ENCODE measurements around the gene TPRN. TPM values are rescaled to one million over a fixed set of nuclear protein-coding genes. Genes with fewer than 3 reads are reported as not detected.

Gene TPRN
- total RNA-seq, 1 experiment from 2014 or later, result 43.1 TPM

DNA sequence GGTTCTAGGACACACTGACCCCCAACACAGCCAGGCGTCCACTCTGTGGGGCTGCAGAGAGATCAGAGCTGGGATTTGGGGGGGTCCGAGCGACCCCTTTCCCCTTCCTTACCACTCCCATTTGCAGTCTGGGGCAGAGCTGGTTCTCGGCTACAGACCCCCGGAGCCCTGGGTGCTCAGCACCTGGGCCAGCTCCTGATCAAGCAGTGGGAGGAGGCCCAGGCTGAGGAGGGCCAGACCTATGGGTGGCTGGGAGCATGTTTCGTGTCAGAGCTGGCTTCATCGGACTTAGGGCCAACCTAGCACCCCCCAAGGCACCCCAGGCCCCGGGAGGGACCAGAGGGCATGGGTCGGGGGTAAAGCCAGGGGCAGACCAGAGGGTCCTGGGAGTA lies 54.0 kb downstream of the TPRN start (continued):
- TF ChIP-seq, protein P1, sequence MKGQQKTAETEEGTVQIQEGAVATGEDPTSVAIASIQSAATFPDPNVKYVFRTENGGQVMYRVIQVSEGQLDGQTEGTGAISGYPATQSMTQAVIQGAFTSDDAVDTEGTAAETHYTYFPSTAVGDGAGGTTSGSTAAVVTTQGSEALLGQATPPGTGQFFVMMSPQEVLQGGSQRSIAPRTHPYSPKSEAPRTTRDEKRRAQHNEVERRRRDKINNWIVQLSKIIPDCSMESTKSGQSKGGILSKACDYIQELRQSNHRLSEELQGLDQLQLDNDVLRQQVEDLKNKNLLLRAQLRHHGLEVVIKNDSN (CRISPR knock-in tag; IDR thresholded peaks at IDR 0.05), result no peak
- TF ChIP-seq, protein P2, sequence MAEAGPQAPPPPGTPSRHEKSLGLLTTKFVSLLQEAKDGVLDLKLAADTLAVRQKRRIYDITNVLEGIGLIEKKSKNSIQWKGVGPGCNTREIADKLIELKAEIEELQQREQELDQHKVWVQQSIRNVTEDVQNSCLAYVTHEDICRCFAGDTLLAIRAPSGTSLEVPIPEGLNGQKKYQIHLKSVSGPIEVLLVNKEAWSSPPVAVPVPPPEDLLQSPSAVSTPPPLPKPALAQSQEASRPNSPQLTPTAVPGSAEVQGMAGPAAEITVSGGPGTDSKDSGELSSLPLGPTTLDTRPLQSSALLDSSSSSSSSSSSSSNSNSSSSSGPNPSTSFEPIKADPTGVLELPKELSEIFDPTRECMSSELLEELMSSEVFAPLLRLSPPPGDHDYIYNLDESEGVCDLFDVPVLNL (CRISPR knock-in tag; IDR thresholded peaks at IDR 0.05; ENCODE audit: borderline replicate concordance, low read depth), result no peak

DNA sequence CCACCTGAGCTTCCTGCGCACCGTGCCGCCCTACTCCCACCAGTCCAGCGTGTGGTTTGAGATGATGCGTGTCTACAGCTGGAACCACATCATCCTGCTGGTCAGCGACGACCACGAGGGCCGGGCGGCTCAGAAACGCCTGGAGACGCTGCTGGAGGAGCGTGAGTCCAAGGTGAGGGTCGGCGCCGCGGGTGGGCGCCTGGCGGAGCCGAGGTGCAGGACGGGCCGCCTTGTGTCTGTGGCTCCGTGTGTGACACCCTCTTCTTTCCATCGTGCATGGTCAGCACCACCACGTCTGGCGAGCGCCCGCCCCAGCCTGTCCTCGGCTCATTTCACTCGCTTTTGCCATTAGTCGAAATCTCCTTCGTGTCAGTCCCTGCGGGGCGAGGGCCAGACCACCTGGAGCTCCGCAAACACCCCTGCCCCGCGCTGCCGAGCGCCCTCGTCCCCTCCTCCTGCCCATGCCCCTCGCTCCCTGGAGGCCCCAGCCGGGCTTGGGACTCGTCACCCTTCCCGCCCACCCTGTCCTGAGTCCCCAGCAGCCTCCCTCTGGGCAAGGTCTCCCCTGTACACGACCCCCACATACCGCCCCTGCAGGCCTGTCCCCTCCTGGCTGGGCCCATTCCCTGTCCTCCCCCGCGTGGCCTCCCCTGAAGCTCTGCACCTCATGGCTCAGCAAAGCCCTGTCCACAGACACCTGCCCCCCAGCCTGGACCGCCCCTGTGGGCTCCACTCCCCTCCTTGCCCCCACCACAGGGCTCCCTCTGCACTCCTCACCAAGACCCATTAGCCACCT lies 54.6 kb downstream of the TPRN start:
- DNase-seq (ENCODE audit: low spot score) (no peak), ATAC-seq (no peak)
- H3K27ac Mint-ChIP-seq, result no peak overlapping the region
- H3K36me3 Mint-ChIP-seq, result no peaks in the 10 kb centered on the region
- ChIA-PET CTCF (interaction anchor here (1.5 to 1.8 kb wide), 3 partner anchors 30 to 117 kb away, joined by 3 to 8 read pairs (median 6); no protein-coding TSS in a partner anchor), POLR2A (no interaction called here)
- H3K27me3 Mint-ChIP-seq (ENCODE audit: low read depth), result peaks cover 28% of the 10 kb centered on the region
- H3K9me3 Mint-ChIP-seq, result no peaks in the 10 kb centered on the region
- H3K4me1 Mint-ChIP-seq, result no peaks in the 10 kb centered on the region; the same call in 1 of the 2 replicates
- TF ChIP-seq RORB (CRISPR knock-in tag; IDR thresholded peaks at IDR 0.05) (no peak), FOXJ3 (CRISPR knock-in tag; IDR thresholded peaks at IDR 0.05; ENCODE audit: borderline replicate concordance) (no peak), TP53 (CRISPR knock-in tag; IDR thresholded peaks at IDR 0.05) (no peak), ZNF396 (CRISPR knock-in tag; IDR thresholded peaks at IDR 0.05; ENCODE audit: borderline replicate concordance) (no peak), NR1H2 (CRISPR knock-in tag; IDR thresholded peaks at IDR 0.05) (no peak), TCF7 (CRISPR knock-in tag; IDR thresholded peaks at IDR 0.05; ENCODE audit: low read depth) (no peak), SMAD3 (CRISPR knock-in tag; IDR thresholded peaks at IDR 0.05; ENCODE audit: borderline replicate concordance) (no peak), ZBTB21 (CRISPR knock-in tag; IDR thresholded peaks at IDR 0.05; ENCODE audit: borderline replicate concordance) (no peak), IRF2 (CRISPR knock-in tag; IDR thresholded peaks at IDR 0.05; ENCODE audit: borderline replicate concordance, low read depth) (no peak), ZNF416 (CRISPR knock-in tag; IDR thresholded peaks at IDR 0.05) (no peak), SOX15 (CRISPR knock-in tag; IDR thresholded peaks at IDR 0.05) (no peak), HMGA2 (CRISPR knock-in tag; IDR thresholded peaks at IDR 0.05) (no peak), SMAD4 (CRISPR knock-in tag; IDR thresholded peaks at IDR 0.05) (no peak)
- TF ChIP-seq, protein P3, sequence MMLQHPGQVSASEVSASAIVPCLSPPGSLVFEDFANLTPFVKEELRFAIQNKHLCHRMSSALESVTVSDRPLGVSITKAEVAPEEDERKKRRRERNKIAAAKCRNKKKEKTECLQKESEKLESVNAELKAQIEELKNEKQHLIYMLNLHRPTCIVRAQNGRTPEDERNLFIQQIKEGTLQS (CRISPR knock-in tag; conservative IDR thresholded peaks at IDR 0.05), result no peak
- TF ChIP-seq, protein P4, sequence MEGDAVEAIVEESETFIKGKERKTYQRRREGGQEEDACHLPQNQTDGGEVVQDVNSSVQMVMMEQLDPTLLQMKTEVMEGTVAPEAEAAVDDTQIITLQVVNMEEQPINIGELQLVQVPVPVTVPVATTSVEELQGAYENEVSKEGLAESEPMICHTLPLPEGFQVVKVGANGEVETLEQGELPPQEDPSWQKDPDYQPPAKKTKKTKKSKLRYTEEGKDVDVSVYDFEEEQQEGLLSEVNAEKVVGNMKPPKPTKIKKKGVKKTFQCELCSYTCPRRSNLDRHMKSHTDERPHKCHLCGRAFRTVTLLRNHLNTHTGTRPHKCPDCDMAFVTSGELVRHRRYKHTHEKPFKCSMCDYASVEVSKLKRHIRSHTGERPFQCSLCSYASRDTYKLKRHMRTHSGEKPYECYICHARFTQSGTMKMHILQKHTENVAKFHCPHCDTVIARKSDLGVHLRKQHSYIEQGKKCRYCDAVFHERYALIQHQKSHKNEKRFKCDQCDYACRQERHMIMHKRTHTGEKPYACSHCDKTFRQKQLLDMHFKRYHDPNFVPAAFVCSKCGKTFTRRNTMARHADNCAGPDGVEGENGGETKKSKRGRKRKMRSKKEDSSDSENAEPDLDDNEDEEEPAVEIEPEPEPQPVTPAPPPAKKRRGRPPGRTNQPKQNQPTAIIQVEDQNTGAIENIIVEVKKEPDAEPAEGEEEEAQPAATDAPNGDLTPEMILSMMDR (IDR thresholded peaks at IDR 0.05), result no peak
- TF ChIP-seq, protein P5, sequence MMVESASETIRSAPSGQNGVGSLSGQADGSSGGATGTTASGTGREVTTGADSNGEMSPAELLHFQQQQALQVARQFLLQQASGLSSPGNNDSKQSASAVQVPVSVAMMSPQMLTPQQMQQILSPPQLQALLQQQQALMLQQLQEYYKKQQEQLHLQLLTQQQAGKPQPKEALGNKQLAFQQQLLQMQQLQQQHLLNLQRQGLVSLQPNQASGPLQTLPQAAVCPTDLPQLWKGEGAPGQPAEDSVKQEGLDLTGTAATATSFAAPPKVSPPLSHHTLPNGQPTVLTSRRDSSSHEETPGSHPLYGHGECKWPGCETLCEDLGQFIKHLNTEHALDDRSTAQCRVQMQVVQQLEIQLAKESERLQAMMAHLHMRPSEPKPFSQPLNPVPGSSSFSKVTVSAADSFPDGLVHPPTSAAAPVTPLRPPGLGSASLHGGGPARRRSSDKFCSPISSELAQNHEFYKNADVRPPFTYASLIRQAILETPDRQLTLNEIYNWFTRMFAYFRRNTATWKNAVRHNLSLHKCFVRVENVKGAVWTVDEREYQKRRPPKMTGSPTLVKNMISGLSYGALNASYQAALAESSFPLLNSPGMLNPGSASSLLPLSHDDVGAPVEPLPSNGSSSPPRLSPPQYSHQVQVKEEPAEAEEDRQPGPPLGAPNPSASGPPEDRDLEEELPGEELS (CRISPR knock-in tag; IDR thresholded peaks at IDR 0.05), result no peak
- TF ChIP-seq, protein P6, sequence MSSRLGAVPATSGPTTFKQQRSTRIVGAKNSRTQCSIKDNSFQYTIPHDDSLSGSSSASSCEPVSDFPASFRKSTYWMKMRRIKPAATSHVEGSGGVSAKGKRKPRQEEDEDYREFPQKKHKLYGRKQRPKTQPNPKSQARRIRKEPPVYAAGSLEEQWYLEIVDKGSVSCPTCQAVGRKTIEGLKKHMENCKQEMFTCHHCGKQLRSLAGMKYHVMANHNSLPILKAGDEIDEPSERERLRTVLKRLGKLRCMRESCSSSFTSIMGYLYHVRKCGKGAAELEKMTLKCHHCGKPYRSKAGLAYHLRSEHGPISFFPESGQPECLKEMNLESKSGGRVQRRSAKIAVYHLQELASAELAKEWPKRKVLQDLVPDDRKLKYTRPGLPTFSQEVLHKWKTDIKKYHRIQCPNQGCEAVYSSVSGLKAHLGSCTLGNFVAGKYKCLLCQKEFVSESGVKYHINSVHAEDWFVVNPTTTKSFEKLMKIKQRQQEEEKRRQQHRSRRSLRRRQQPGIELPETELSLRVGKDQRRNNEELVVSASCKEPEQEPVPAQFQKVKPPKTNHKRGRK (CRISPR knock-in tag; IDR thresholded peaks at IDR 0.05; ENCODE audit: borderline replicate concordance), result no peak
- TF ChIP-seq, protein P7, sequence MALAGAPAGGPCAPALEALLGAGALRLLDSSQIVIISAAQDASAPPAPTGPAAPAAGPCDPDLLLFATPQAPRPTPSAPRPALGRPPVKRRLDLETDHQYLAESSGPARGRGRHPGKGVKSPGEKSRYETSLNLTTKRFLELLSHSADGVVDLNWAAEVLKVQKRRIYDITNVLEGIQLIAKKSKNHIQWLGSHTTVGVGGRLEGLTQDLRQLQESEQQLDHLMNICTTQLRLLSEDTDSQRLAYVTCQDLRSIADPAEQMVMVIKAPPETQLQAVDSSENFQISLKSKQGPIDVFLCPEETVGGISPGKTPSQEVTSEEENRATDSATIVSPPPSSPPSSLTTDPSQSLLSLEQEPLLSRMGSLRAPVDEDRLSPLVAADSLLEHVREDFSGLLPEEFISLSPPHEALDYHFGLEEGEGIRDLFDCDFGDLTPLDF (CRISPR knock-in tag; IDR thresholded peaks at IDR 0.05), result no peak
- TF ChIP-seq, protein P1 (CRISPR knock-in tag; IDR thresholded peaks at IDR 0.05), result no peak
- no peak overlapping the region for H3K4me3 Mint-ChIP-seq

Data from WTC11 (cell line).